ENCODE measurements around the gene VWA8.

DNA sequence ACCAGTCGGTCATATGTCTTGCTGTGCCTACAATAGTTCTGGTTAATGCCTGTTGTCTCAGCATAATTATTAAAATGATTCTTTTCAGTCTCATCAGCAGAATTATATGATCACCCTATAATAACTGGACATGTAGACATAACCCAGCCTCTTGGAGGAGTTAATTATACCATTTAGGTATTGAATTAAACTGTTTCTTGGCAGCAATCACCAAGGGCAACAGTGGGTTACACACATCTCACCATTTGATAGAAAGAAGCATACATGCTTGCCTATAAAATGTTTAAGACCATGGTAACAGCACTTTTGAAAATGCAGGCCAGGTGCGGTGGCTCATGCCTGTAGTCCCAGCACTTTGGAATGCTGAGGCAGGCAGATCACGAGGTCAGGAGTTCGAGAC is 318.9 kb downstream of the VWA8 start:
- TF ChIP-seq, protein P1, sequence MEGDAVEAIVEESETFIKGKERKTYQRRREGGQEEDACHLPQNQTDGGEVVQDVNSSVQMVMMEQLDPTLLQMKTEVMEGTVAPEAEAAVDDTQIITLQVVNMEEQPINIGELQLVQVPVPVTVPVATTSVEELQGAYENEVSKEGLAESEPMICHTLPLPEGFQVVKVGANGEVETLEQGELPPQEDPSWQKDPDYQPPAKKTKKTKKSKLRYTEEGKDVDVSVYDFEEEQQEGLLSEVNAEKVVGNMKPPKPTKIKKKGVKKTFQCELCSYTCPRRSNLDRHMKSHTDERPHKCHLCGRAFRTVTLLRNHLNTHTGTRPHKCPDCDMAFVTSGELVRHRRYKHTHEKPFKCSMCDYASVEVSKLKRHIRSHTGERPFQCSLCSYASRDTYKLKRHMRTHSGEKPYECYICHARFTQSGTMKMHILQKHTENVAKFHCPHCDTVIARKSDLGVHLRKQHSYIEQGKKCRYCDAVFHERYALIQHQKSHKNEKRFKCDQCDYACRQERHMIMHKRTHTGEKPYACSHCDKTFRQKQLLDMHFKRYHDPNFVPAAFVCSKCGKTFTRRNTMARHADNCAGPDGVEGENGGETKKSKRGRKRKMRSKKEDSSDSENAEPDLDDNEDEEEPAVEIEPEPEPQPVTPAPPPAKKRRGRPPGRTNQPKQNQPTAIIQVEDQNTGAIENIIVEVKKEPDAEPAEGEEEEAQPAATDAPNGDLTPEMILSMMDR (IDR thresholded peaks at IDR 0.05; ENCODE audit: low read depth, low read length): no peak
- TF ChIP-seq EZH2phosphoT487 (IDR thresholded peaks at IDR 0.05; ENCODE audit: low read depth): no peak

All from OCI-LY3 (cell line).